Measurements from ENCODE around the gene ZNF814. TPM values are rescaled to one million over a fixed set of nuclear protein-coding genes. Genes with fewer than 3 reads are reported as not detected.

Gene ZNF814
- 3.4 and 3.7 TPM in 2 replicates for total RNA-seq

DNA sequence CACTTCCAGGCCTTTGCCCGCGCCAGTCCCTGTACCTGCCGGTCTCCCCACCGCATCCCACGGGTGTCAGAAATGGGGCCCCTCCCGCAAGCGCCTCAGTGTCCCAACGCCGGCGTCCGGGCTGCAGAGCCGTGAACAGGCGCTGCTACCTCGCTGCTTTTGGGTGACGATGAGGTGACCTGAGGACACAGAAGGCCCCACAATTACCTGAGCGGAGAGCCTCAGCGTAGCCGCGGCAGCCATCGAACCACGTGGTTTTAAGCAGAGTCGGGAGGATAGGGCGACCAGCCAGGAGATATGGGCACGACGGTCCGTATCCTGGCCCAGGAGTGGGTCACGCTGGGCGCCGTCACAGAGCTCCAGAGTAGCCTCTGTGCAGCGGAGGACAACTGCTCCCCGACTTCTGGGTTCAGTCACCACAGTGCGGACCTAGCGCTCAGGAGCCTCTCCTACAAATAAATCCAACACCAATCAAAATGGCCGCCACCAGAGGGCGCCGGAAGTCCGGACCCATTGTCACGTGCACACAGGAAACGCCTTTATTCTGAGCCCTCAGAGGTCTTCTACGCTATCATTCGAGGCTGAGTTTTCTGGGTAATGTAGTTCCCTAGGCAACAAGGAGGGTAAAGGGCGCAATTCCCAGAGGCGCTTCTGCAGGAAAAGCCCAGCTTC lies at the start of gene ZNF814:
ZNF814 (minus strand) TSS at position 478 of the 672 bp plus-strand sequence; CDS start at position 243, 235 bp downstream.

DNA sequence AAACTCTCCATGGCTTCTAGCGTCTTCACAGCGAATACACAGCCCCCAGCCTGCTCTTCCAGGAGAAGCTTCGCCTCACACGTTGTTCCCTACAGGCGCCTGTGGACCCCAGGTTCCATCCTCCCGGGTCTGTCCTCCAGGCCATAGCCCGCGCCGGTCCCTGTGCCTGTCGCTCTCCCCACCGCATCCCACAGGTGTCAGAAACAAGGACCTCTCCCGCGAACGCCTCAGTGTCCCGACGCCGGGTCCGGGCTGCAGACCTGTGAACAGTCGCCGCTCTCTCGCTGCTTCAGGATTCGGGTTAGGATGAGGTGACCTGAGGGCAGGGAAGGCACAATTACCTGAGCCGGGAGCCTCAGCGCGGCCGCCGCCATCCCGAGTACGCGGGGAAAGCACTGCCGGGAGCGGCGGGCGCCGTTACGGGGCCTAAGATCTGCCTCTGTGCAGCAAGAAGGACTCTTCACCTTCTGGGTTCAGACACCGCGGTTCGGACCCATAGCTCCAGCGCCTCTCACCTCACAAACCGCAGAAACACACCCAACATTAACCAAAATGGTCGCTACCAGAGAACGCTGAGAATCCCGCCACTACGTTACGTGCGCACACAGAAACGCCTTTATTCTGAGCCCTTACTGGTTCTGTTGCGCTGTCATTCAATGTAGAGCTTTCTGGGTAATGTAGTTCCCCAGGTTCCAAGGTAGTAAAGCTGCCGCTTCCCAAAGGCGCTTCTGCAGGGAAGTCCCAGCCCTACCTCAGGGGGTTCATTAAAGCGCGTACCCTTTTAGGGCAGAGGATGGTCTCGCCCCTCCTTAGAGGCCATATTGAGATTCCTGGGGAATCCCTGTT lies 46.2 kb upstream of the ZNF814 start, which contains the start of gene ZNF418:
ZNF418 (minus strand) TSS at position 583 of the 846 bp plus-strand sequence. CDS start 1,580 bp downstream, outside the sequence.

DNA sequence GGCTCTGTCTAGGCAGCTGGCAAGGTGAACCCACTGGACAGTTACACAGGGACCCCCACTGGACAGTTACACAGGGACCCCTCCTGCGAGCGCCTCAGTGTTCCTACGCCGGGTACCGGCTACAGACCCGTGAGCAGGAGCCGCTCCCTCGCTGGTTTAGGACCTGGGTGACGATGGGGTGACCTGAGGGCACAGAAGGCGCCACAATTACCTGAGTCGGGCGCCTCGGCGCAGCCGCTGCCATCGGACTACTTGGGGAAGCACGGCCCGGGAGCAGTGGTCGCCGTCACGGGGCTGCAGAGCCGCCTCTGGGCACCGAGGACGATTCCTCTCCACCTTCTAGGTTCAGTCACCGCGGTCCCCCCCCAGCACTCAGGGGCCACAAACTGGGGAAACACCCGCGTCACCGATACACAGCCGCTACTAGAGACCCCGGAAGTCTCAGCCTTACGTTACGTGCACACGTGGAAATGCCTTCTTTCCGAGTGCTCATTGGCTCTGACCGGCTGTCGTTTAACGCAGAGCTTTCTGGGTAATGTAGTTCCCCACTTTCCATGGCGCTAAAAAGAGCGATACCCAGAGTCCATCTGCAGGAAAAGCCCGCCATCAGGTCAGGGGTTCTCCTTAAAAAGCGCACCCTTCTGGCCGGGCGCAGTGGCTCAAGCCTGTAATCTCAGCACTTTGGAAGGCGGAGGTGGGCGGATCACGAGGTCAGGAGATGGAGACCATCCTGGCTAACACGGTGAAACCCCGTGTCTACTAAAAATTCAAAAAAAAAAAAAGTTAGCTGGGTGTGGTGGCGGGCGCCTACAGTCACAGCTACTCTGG lies 27.5 kb upstream of the ZNF814 start, which contains the start of gene ZNF417:
ZNF417 (minus strand) TSS at position 425 of the 828 bp plus-strand sequence; CDS start at position 244, 181 bp downstream.

DNA sequence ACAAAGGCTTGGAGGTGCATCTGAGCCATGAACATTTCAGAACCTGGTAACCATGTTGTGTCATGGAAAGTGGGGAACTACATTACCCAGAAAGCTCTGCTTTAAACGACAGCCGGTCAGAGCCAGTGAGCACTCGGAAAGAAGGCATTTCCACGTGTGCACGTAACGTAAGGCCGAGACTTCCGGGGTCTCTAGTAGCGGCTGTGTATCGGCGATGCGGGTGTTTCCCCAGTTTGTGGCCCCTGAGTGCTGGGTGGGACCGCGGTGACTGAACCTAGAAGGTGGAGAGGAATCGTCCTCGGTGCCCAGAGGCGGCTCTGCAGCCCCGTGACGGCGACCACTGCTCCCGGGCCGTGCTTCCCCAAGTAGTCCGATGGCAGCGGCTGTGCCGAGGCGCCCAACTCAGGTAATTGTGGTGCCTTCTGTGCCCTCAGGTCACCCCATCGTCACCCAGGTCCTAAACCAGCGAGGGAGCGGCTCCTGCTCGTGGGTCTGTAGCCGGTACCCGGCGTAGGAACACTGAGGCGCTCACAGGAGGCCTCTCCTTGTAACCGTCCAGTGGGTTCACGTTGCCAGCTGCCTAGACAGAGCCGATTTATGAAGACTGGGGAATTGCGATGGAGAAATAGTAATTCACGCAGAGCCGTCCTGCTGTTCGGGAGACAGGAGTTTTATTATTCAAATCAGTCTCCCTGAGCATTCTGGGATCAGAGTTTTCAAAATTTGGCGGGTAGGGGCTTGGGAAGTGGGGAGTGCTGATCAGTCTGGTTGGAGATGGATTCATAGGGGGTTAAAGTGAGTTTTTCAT lies 39.0 kb downstream of the ZNF814 start, which contains the start of gene ZNF587:
ZNF587 (plus strand) TSS at position 194 of the 808 bp plus-strand sequence; CDS start at position 374, 180 bp downstream.

DNA sequence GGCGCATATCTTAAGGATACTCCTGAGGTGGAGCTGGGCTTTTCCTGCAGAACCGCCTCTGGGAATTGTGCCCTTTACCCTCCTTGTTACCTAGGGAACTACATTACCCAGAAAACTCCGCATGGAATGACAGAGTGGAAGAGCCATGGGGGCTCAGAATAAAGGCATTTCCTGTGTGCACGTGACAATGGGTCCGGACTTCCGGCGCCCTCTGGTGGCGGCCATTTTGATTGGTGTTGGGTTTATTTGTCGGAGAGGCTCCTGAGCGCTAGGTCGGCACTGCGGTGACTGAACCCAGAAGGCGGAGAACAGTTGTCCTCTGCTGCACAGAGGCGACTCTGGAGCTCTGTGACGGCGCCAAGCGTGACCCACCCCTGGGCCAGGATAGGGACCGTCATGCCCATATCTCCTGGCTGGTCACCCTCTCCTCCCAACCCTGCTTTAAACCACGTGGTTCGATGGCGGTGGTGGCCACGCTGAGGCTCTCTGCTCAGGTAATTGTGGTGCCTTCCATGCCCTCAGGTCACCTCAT lies 58.7 kb downstream of the ZNF814 start, which contains the start of gene ZNF587B:
ZNF587B (plus strand) TSS at position 229 of the 532 bp plus-strand sequence; CDS start at position 459, 230 bp downstream.

DNA sequence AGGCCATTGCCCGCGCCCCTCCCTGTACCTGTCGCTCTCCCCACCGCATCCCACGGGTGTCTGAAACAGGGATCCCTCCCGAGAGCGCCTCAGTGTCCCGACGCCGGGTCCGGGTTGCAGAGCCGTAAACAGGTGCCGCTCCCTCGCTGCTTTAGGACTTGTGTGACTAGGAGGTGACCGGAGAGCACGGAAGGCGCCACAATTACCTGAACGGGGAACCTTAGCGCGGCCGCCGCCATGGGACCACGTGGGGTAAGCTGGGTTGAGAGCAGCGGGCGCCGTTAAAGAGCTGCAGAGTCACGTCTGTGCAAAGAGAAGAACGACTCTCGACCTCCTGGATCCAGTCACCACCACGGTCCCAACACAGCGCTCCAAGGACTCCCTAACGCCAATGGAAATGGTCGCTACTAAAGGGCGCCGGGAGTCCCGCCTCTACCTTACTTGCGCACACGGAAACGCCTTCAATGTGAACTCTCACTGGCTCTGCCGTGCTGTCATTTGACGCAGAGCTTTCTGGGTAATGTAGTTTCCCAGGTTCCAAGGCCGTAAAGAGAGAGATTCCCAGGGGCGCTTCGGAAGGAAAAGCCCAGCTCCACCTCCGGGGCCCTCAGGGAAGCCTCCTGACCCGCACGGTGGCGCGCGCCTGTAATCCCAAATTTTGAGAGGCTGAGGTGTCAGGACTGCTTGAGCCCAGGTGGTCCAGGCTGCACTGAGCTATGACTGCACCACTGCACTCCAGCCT lies 74.2 kb downstream of the ZNF814 start, which contains the start of gene ZNF552:
ZNF552 (minus strand) TSS at position 409 of the 742 bp plus-strand sequence; CDS start at position 239, 170 bp downstream.

Other genes with a start within 250 kb of the ZNF814 start
- gene ZSCAN4, start 220.1 kb downstream of the ZNF814 start, total RNA-seq: not detected in 2 replicates
- 4.0 and 4.3 TPM in 2 replicates for gene ZNF551, start 207.1 kb downstream of the ZNF814 start, total RNA-seq
- gene ZNF154, start 179.8 kb downstream of the ZNF814 start, total RNA-seq: 2.8 and 3.6 TPM in 2 replicates
- gene ZNF671, start 161.4 kb downstream of the ZNF814 start, total RNA-seq: 8.9 and 9.2 TPM in 2 replicates
- gene ZNF776, start 142.2 kb downstream of the ZNF814 start, total RNA-seq: 11.2 and 14.1 TPM in 2 replicates
- 12.6 and 12.7 TPM in 2 replicates for gene ZNF586, start 119.4 kb downstream of the ZNF814 start, total RNA-seq
- gene ZNF552, start 74.1 kb downstream of the ZNF814 start, total RNA-seq: 4.7 and 6.0 TPM in 2 replicates
- 14.6 and 18.1 TPM in 2 replicates for gene ZNF587B, start 58.7 kb downstream of the ZNF814 start, total RNA-seq
- 18.5 and 20.2 TPM in 2 replicates for gene ZNF587, start 39.2 kb downstream of the ZNF814 start, total RNA-seq
- 14.5 and 16.6 TPM in 2 replicates for gene ZNF417, start 27.6 kb upstream of the ZNF814 start, total RNA-seq
- 5.0 and 6.3 TPM in 2 replicates for gene ZNF418, start 46.4 kb upstream of the ZNF814 start, total RNA-seq
- gene ZNF256, start 58.7 kb upstream of the ZNF814 start, total RNA-seq: 3.6 and 3.8 TPM in 2 replicates
- 0.14 and 0.18 TPM in 2 replicates for gene C19orf18, start 85.5 kb upstream of the ZNF814 start, total RNA-seq
- 10.8 and 14.7 TPM in 2 replicates for gene ZNF606, start 113.8 kb upstream of the ZNF814 start, total RNA-seq
- gene ZSCAN1, start 145.0 kb upstream of the ZNF814 start, total RNA-seq: not detected in 2 replicates
- gene ZNF135, start 170.2 kb upstream of the ZNF814 start, total RNA-seq: 4.2 and 5.0 TPM in 2 replicates
- gene ZSCAN18, start 209.2 kb upstream of the ZNF814 start, total RNA-seq: 25.7 and 27.4 TPM in 2 replicates

Data from smooth muscle cell of bladder (primary cell).